Stimulated activated memory B cell treated with anti-CD40 and anti-IgM and Interleukin-4, amounts not matched to agents 10 μg/mL and 1 μg/mL and 100 μg/mL, for 72 hours (primary cell): ENCODE measurements around the gene SUCLG1.

Source experiments
- ATAC-seq: fragments of 150-1000 bp; cut with Tn5 transposase; 2 replicates; pipeline ENCODE4 v1.10.0; 2021
- H3K27ac Mint-ChIP-seq: one replicate; pipeline ENCODE4 v1.8.0; 2022; ENCODE audit warnings: mild to moderate bottlenecking, mixed read lengths
- H3K27me3 Mint-ChIP-seq: one replicate; pipeline ENCODE4 v1.8.0; 2022; ENCODE audit warnings: mixed read lengths
- H3K36me3 Mint-ChIP-seq: one replicate; pipeline ENCODE4 v1.8.0; 2022; ENCODE audit warnings: mixed read lengths
- H3K4me1 Mint-ChIP-seq: one replicate; pipeline ENCODE4 v1.8.0; 2022; ENCODE audit warnings: mixed read lengths
- H3K4me3 Mint-ChIP-seq: one replicate; pipeline ENCODE4 v1.8.0; 2022; ENCODE audit warnings: mild to moderate bottlenecking, moderate library complexity, mixed read lengths
- H3K9me3 Mint-ChIP-seq: one replicate; pipeline ENCODE4 v1.8.0; 2022; ENCODE audit warnings: mixed read lengths

The SUCLG1 gene

GRCh38 chr2:84450288-84451227, 8.5 kb downstream of the SUCLG1 start:
- no peaks in the 10 kb centered on the region for H3K27me3 Mint-ChIP-seq
- ATAC-seq = no peak
- no peaks in the 10 kb centered on the region for H3K9me3 Mint-ChIP-seq
- H3K27ac Mint-ChIP-seq = no peak overlapping the region
- no peak overlapping the region for H3K4me3 Mint-ChIP-seq
- H3K36me3 Mint-ChIP-seq = peaks cover 23% of the 10 kb centered on the region
- H3K4me1 Mint-ChIP-seq = peaks cover 28% of the 10 kb centered on the region

- peaks cover 31% of the 10 kb centered on the region for H3K36me3 Mint-ChIP-seq
- no peaks in the 10 kb centered on the region for H3K9me3 Mint-ChIP-seq
- no peaks in the 10 kb centered on the region for H3K27me3 Mint-ChIP-seq
- ATAC-seq = no peak
- no peak overlapping the region for H3K4me3 Mint-ChIP-seq
- no peak overlapping the region for H3K27ac Mint-ChIP-seq
- H3K4me1 Mint-ChIP-seq = peaks cover 26% of the 10 kb centered on the region
Measured at GRCh38 chr2:84449711-84450110, 9.4 kb downstream of the SUCLG1 start.

- peaks cover 37% of the 10 kb centered on the region for H3K36me3 Mint-ChIP-seq
- peaks cover 20% of the 10 kb centered on the region for H3K4me1 Mint-ChIP-seq
- no peak for ATAC-seq
- no peak overlapping the region for H3K27ac Mint-ChIP-seq
- H3K4me3 Mint-ChIP-seq = no peak overlapping the region
- H3K27me3 Mint-ChIP-seq = no peaks in the 10 kb centered on the region
- H3K9me3 Mint-ChIP-seq = no peaks in the 10 kb centered on the region
Measured at GRCh38 chr2:84449055-84449454, 10.0 kb downstream of the SUCLG1 start.

GRCh38 chr2:84443477-84443876, 15.6 kb downstream of the SUCLG1 start:
- no peak overlapping the region for H3K27ac Mint-ChIP-seq
- no peaks in the 10 kb centered on the region for H3K27me3 Mint-ChIP-seq
- H3K36me3 Mint-ChIP-seq = peaks cover 82% of the 10 kb centered on the region
- no peak for ATAC-seq
- H3K4me1 Mint-ChIP-seq = peaks cover 15% of the 10 kb centered on the region
- no peaks in the 10 kb centered on the region for H3K9me3 Mint-ChIP-seq
- H3K4me3 Mint-ChIP-seq = no peak overlapping the region

GRCh38 chr2:84442888-84443287, 16.2 kb downstream of the SUCLG1 start:
- no peak for ATAC-seq
- no peaks in the 10 kb centered on the region for H3K9me3 Mint-ChIP-seq
- H3K27me3 Mint-ChIP-seq = no peaks in the 10 kb centered on the region
- H3K4me1 Mint-ChIP-seq = peaks cover 15% of the 10 kb centered on the region
- no peak overlapping the region for H3K27ac Mint-ChIP-seq
- H3K4me3 Mint-ChIP-seq = no peak overlapping the region
- peaks cover 85% of the 10 kb centered on the region for H3K36me3 Mint-ChIP-seq

- Mint-ChIP-seq H3K9me3 (no peaks in the 10 kb centered on the region), H3K4me3 (no peak overlapping the region), H3K36me3 (peaks cover 85% of the 10 kb centered on the region), H3K27me3 (no peaks in the 10 kb centered on the region), H3K27ac (no peak overlapping the region), H3K4me1 (peaks cover 15% of the 10 kb centered on the region)
- no peak for ATAC-seq
Measured at GRCh38 chr2:84441505-84441904, 17.6 kb downstream of the SUCLG1 start.

GRCh38 chr2:84441036-84441435, 18.0 kb downstream of the SUCLG1 start:
- peaks cover 81% of the 10 kb centered on the region for H3K36me3 Mint-ChIP-seq
- ATAC-seq = no peak
- peaks cover 15% of the 10 kb centered on the region for H3K4me1 Mint-ChIP-seq
- H3K9me3 Mint-ChIP-seq = no peaks in the 10 kb centered on the region
- H3K27me3 Mint-ChIP-seq = no peaks in the 10 kb centered on the region
- no peak overlapping the region for H3K27ac Mint-ChIP-seq
- H3K4me3 Mint-ChIP-seq = no peak overlapping the region

GRCh38 chr2:84435345-84436025, 23.6 kb downstream of the SUCLG1 start:
- no peaks in the 10 kb centered on the region for H3K4me1 Mint-ChIP-seq
- peaks cover 72% of the 10 kb centered on the region for H3K36me3 Mint-ChIP-seq
- no peaks in the 10 kb centered on the region for H3K27me3 Mint-ChIP-seq
- no peaks in the 10 kb centered on the region for H3K9me3 Mint-ChIP-seq
- no peak overlapping the region for H3K4me3 Mint-ChIP-seq
- ATAC-seq = no peak
- H3K27ac Mint-ChIP-seq = no peak overlapping the region

GRCh38 chr2:84429328-84429727, 29.8 kb downstream of the SUCLG1 start:
- H3K4me3 Mint-ChIP-seq = no peak overlapping the region
- no peak for ATAC-seq
- H3K9me3 Mint-ChIP-seq = no peaks in the 10 kb centered on the region
- no peak overlapping the region for H3K27ac Mint-ChIP-seq
- no peaks in the 10 kb centered on the region for H3K27me3 Mint-ChIP-seq
- H3K36me3 Mint-ChIP-seq = peaks cover 49% of the 10 kb centered on the region
- peaks cover 7% of the 10 kb centered on the region for H3K4me1 Mint-ChIP-seq

GRCh38 chr2:84427235-84428138, 31.6 kb downstream of the SUCLG1 start:
- no peaks in the 10 kb centered on the region for H3K27me3 Mint-ChIP-seq
- ATAC-seq = no peak
- H3K9me3 Mint-ChIP-seq = no peaks in the 10 kb centered on the region
- H3K4me3 Mint-ChIP-seq = no peak overlapping the region
- H3K36me3 Mint-ChIP-seq = peaks cover 51% of the 10 kb centered on the region
- peak overlapping the region; percentile 6 for H3K27ac Mint-ChIP-seq
- H3K4me1 Mint-ChIP-seq = peaks cover 7% of the 10 kb centered on the region

- Mint-ChIP-seq H3K27ac (no peak overlapping the region), H3K4me3 (no peak overlapping the region), H3K27me3 (no peaks in the 10 kb centered on the region), H3K9me3 (no peaks in the 10 kb centered on the region), H3K36me3 (peaks cover 49% of the 10 kb centered on the region), H3K4me1 (peaks cover 7% of the 10 kb centered on the region)
- ATAC-seq = no peak
Measured at GRCh38 chr2:84425310-84425709, 33.8 kb downstream of the SUCLG1 start.

- ATAC-seq = no peak
- Mint-ChIP-seq H3K9me3 (no peaks in the 10 kb centered on the region), H3K4me1 (peaks cover 7% of the 10 kb centered on the region), H3K4me3 (no peak overlapping the region), H3K36me3 (peaks cover 39% of the 10 kb centered on the region), H3K27ac (no peak overlapping the region), H3K27me3 (no peaks in the 10 kb centered on the region)
Measured at GRCh38 chr2:84424152-84424551, 34.9 kb downstream of the SUCLG1 start.

GRCh38 chr2:84421791-84422190, 37.3 kb downstream of the SUCLG1 start:
- Mint-ChIP-seq H3K27ac (no peak overlapping the region), H3K9me3 (no peaks in the 10 kb centered on the region), H3K27me3 (no peaks in the 10 kb centered on the region), H3K4me3 (no peak overlapping the region), H3K36me3 (peaks cover 32% of the 10 kb centered on the region), H3K4me1 (no peaks in the 10 kb centered on the region)
- no peak for ATAC-seq

- no peak overlapping the region for H3K4me3 Mint-ChIP-seq
- H3K9me3 Mint-ChIP-seq = no peaks in the 10 kb centered on the region
- no peak overlapping the region for H3K27ac Mint-ChIP-seq
- H3K27me3 Mint-ChIP-seq = peaks cover under 1% of the 10 kb centered on the region
- peaks cover 32% of the 10 kb centered on the region for H3K36me3 Mint-ChIP-seq
- no peaks in the 10 kb centered on the region for H3K4me1 Mint-ChIP-seq
- ATAC-seq = no peak
Measured at GRCh38 chr2:84421197-84421596, 37.9 kb downstream of the SUCLG1 start.
